Panc1 (cell line): ENCODE data around the gene NDRG3. TPM values are rescaled to one million over a fixed set of nuclear protein-coding genes. Genes with fewer than 3 reads are reported as not detected.

Source experiments
- ATAC-seq: fragments of 200-7000 bp; cut with Tn5 transposase; 2 replicates; pipeline ENCODE4 v1.9.1; 2020; ENCODE audit warnings: mild to moderate bottlenecking, moderate library complexity
- BruUV-seq: library from RNA; stranded (reverse); fragments of 400-500 nt; replicated peaks from 2 replicates; lab custom pipeline; 2021; lab: Mats Ljungman, UMichigan
- CTCF ChIA-PET: fragments of 300-600 bp; sonication (Branson Sonifier 250); formaldehyde crosslinking; loops from one replicate; lab custom pipeline; 2022; ENCODE audit warnings: antibody characterized with exemption; lab: Charles Lee
- POLR2A ChIA-PET: fragments of 300-600 bp; sonication (Branson Sonifier 250); formaldehyde crosslinking; loops from one replicate; lab custom pipeline; 2022; ENCODE audit warnings: antibody characterized with exemption; lab: Charles Lee
- DNase-seq: peaks from one replicate; pipeline ENCODE4 v3.0.0-alpha.2; 2010; ENCODE audit warnings: low read depth, low spot score
- H3K27ac ChIP-seq: 2 replicates; pipeline ENCODE4 v1.5.1; 2011; ENCODE audit warnings: mild to moderate bottlenecking, low read length, inconsistent platforms
- H3K27me3 ChIP-seq: fragments of 200-500 bp; sonication (Bioruptor generic); 2 replicates; pipeline ENCODE4 v1.6.0; 2014; ENCODE audit warnings: low read length, inconsistent platforms; ENCODE audit not compliant: control insufficient read depth, insufficient read depth
- H3K36me3 ChIP-seq: fragments of 200-500 bp; sonication (Bioruptor generic); 2 replicates; pipeline ENCODE4 v1.5.1; 2014; ENCODE audit warnings: inconsistent platforms, mild to moderate bottlenecking, low read length, moderate library complexity; ENCODE audit not compliant: control insufficient read depth, insufficient read depth
- H3K4me1 ChIP-seq: 2 replicates; pipeline ENCODE4 v1.5.1; 2011; ENCODE audit warnings: inconsistent platforms, mild to moderate bottlenecking, low read length, moderate library complexity; ENCODE audit not compliant: control insufficient read depth, insufficient read depth
- H3K4me3 ChIP-seq, 2 experiments: 2 replicates each; pipeline ENCODE4 v1.5.1; 2011 to 2012; ENCODE audit warnings: low read depth in 2 of 2, low read length in 2 of 2, mild to moderate bottlenecking in 2 of 2, inconsistent platforms in 1 of 2, moderate library complexity in 1 of 2
- H3K9me3 ChIP-seq: fragments of 200-500 bp; sonication (Bioruptor generic); 2 replicates; pipeline ENCODE4 v1.5.1; 2014; ENCODE audit warnings: low read depth, mild to moderate bottlenecking, inconsistent platforms, low read length, moderate library complexity; ENCODE audit not compliant: control insufficient read depth, insufficient read depth
- POLR2AphosphoS5 ChIP-seq: IDR thresholded peaks from 2 replicates; pipeline ENCODE4 v1.6.1; 2012; ENCODE audit warnings: mild to moderate bottlenecking, low read depth, low read length, moderate library complexity
- SIN3A ChIP-seq: IDR thresholded peaks from 2 replicates; pipeline ENCODE4 v1.6.1; 2012; ENCODE audit warnings: low read depth, mild to moderate bottlenecking, low read length, moderate library complexity, borderline replicate concordance; ENCODE audit not compliant: insufficient read depth
- TCF7L2 ChIP-seq: IDR thresholded peaks from 2 replicates; pipeline ENCODE4 v1.6.1; 2011; ENCODE audit warnings: mild to moderate bottlenecking, low read depth, low read length, inconsistent platforms
- in situ Hi-C: cut with HindIII; loops from 2 replicates; pipeline ENCODE4 v1.10.0; 2016; ENCODE audit warnings: low sequenced_read_pairs, low pct_unique_long_range_greater_than_20kb
- intact Hi-C: fragments of 100-400 bp; cut with micrococcal nuclease; formaldehyde crosslinking; loops from one replicate; pipeline ENCODE4 v1.10.0; 2022; ENCODE audit not compliant: unreplicated experiment
- total RNA-seq: library from RNA; stranded (reverse); gene quantifications from one replicate; pipeline ENCODE4 v1.2.1, GENCODE V29; 2021; ENCODE audit not compliant: unreplicated experiment
- TF ChIP-seq, protein P1 (sequence below): fragments of 450-650 bp; IDR thresholded peaks from 2 replicates; pipeline ENCODE4 v1.5.1; 2017; ENCODE audit warnings: mild to moderate bottlenecking
- TF ChIP-seq, protein P2 (sequence below), 2 experiments: IDR thresholded peaks; 2 replicates each; pipeline ENCODE4 v1.6.1; 2011 to 2012; ENCODE audit warnings: low read depth in 2 of 2, control low read depth in 1 of 2, low read length in 1 of 2, mild to moderate bottlenecking in 1 of 2, moderate library complexity in 1 of 2; ENCODE audit not compliant: insufficient read depth in 1 of 2

NDRG3 gene
- total RNA-seq, 1 experiment from 2014 or later, result 36.0 TPM

DNA sequence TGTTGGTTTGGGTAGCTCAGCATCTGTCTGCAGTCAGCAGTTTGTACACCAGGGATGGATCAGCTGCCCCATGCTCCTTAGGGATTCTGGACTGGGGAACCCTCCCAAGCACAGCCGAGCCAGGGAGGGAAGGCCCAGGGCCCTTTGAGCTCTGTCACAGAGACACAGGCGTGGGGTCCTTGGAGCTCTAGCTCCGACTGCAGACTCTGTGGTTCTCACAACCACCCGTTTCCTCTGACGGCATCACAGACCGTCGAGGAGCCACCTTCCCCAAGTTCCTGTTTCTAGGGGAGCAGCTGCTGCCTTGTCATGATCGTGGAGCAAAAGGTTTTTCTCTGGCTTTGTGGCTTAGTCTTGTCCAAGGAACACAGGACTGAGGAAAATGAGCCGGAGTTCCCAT, 99.9 kb downstream of the NDRG3 start, which contains the start of gene SLA2:
Gene SLA2 (minus strand): TSS at position 199 of the 400 bp plus-strand sequence. CDS start 4,861 bp downstream, outside the sequence.
- in situ Hi-C loops (no loop called here), intact Hi-C loops (no loop called here)
- no TSS peak for BruUV-seq
- DNase-seq, result no peak
- TF ChIP-seq POLR2AphosphoS5 (no peak), TCF7L2 (no peak), SIN3A (no peak)
- TF ChIP-seq, protein P1, sequence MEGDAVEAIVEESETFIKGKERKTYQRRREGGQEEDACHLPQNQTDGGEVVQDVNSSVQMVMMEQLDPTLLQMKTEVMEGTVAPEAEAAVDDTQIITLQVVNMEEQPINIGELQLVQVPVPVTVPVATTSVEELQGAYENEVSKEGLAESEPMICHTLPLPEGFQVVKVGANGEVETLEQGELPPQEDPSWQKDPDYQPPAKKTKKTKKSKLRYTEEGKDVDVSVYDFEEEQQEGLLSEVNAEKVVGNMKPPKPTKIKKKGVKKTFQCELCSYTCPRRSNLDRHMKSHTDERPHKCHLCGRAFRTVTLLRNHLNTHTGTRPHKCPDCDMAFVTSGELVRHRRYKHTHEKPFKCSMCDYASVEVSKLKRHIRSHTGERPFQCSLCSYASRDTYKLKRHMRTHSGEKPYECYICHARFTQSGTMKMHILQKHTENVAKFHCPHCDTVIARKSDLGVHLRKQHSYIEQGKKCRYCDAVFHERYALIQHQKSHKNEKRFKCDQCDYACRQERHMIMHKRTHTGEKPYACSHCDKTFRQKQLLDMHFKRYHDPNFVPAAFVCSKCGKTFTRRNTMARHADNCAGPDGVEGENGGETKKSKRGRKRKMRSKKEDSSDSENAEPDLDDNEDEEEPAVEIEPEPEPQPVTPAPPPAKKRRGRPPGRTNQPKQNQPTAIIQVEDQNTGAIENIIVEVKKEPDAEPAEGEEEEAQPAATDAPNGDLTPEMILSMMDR, result no peak
- TF ChIP-seq, protein P2, sequence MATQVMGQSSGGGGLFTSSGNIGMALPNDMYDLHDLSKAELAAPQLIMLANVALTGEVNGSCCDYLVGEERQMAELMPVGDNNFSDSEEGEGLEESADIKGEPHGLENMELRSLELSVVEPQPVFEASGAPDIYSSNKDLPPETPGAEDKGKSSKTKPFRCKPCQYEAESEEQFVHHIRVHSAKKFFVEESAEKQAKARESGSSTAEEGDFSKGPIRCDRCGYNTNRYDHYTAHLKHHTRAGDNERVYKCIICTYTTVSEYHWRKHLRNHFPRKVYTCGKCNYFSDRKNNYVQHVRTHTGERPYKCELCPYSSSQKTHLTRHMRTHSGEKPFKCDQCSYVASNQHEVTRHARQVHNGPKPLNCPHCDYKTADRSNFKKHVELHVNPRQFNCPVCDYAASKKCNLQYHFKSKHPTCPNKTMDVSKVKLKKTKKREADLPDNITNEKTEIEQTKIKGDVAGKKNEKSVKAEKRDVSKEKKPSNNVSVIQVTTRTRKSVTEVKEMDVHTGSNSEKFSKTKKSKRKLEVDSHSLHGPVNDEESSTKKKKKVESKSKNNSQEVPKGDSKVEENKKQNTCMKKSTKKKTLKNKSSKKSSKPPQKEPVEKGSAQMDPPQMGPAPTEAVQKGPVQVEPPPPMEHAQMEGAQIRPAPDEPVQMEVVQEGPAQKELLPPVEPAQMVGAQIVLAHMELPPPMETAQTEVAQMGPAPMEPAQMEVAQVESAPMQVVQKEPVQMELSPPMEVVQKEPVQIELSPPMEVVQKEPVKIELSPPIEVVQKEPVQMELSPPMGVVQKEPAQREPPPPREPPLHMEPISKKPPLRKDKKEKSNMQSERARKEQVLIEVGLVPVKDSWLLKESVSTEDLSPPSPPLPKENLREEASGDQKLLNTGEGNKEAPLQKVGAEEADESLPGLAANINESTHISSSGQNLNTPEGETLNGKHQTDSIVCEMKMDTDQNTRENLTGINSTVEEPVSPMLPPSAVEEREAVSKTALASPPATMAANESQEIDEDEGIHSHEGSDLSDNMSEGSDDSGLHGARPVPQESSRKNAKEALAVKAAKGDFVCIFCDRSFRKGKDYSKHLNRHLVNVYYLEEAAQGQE (IDR thresholded peaks at IDR 0.05; ENCODE audit: insufficient read depth in 1 of 2, low read depth in 2 of 2, low read length in 1 of 2), result no peak
- Histone ChIP-seq H3K27ac (no peak within 1 kb of the TSS), H3K4me1 (peaks cover 9% of the 10 kb centered on the region), H3K27me3 (no peaks in the 10 kb centered on the region), H3K36me3 (no peaks in the 10 kb centered on the region), H3K9me3 (no peaks in the 10 kb centered on the region), H3K4me3 (no peak within 1 kb of the TSS)
- CTCF ChIA-PET, result no interaction called here
- POLR2A ChIA-PET, result no interaction called here
- ATAC-seq, result no peak

DNA sequence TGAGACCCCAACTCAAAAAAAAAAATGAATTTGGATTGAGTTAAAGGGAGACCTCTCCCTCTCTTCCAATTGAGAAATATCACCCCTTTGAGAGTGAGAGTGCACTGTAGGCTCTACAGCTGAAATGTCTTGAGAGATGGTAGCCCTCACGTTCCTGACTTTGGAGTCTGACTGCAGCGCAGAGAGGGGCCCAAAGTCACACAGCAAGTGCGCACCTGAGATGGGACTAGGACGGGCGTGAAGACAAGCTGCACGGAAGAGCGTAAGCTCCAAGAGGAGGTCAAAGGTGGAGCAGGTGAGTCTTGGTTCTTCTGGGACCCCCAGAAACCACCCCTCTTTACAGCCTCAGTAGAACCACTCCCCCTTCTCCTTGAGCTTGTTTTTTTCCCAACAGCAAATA, 100.5 kb downstream of the NDRG3 start:
- Histone ChIP-seq H3K9me3 (no peaks in the 10 kb centered on the region), H3K36me3 (no peaks in the 10 kb centered on the region), H3K27me3 (no peaks in the 10 kb centered on the region), H3K4me3 (no peak overlapping the region), H3K4me1 (peaks cover 9% of the 10 kb centered on the region), H3K27ac (no peak overlapping the region)
- POLR2A ChIA-PET, result no interaction called here
- no peak for ATAC-seq
- CTCF ChIA-PET, result no interaction called here
- TF ChIP-seq, protein P1, result no peak
- TF ChIP-seq SIN3A (no peak), POLR2AphosphoS5 (no peak), TCF7L2 (no peak)
- TF ChIP-seq, protein P2 (IDR thresholded peaks at IDR 0.05; ENCODE audit: insufficient read depth in 1 of 2, low read depth in 2 of 2, low read length in 1 of 2), result no peak
- DNase-seq, result no peak
- BruUV-seq, result no TSS peak
- intact Hi-C loops, result no loop called here
- in situ Hi-C loops, result no loop called here
